ENCODE measurements around the gene OTUD7B.

GRCh38 chr1:149923626-149924025 is 86.9 kb downstream of the OTUD7B start:
- TF ChIP-seq, protein P1, sequence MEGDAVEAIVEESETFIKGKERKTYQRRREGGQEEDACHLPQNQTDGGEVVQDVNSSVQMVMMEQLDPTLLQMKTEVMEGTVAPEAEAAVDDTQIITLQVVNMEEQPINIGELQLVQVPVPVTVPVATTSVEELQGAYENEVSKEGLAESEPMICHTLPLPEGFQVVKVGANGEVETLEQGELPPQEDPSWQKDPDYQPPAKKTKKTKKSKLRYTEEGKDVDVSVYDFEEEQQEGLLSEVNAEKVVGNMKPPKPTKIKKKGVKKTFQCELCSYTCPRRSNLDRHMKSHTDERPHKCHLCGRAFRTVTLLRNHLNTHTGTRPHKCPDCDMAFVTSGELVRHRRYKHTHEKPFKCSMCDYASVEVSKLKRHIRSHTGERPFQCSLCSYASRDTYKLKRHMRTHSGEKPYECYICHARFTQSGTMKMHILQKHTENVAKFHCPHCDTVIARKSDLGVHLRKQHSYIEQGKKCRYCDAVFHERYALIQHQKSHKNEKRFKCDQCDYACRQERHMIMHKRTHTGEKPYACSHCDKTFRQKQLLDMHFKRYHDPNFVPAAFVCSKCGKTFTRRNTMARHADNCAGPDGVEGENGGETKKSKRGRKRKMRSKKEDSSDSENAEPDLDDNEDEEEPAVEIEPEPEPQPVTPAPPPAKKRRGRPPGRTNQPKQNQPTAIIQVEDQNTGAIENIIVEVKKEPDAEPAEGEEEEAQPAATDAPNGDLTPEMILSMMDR (IDR thresholded peaks at IDR 0.05) = no peak
- no peak for TF ChIP-seq POLR2A (IDR thresholded peaks at IDR 0.05)
